Effector memory CD8-positive, alpha-beta T cell (primary cell): ENCODE measurements around the gene EIF4G3.

Experiments used
- ATAC-seq: fragments of 150-1000 bp; cut with Tn5 transposase; replicated peaks from 2 replicates; pipeline ENCODE4 v1.10.0; 2021; ENCODE audit warnings: mild to moderate bottlenecking, moderate library complexity
- DNase-seq, 3 experiments: peaks; one replicate each; pipeline ENCODE4 v3.0.0; 2021
- H3K27ac Mint-ChIP-seq, 2 donors: one replicate each; pipeline ENCODE4 v1.8.0; 2022; ENCODE audit warnings: mild to moderate bottlenecking in 2 of 2, mixed read lengths in 2 of 2, moderate library complexity in 2 of 2
- H3K27me3 Mint-ChIP-seq, 2 donors: one replicate each; pipeline ENCODE4 v1.8.0; 2022; ENCODE audit warnings: mixed read lengths in 2 of 2
- H3K36me3 Mint-ChIP-seq: one replicate; pipeline ENCODE4 v1.8.0; 2022; ENCODE audit warnings: mild to moderate bottlenecking, moderate library complexity, mixed read lengths; ENCODE audit not compliant: insufficient read depth
- H3K4me1 Mint-ChIP-seq, 2 donors: one replicate each; pipeline ENCODE4 v1.8.0; 2022; ENCODE audit warnings: low read depth in 2 of 2, mixed read lengths in 2 of 2
- H3K4me3 Mint-ChIP-seq, 2 donors: one replicate each; pipeline ENCODE4 v1.8.0; 2022; ENCODE audit warnings: mild to moderate bottlenecking in 2 of 2, mixed read lengths in 2 of 2, moderate library complexity in 2 of 2
- H3K9me3 Mint-ChIP-seq, 2 donors: one replicate each; pipeline ENCODE4 v1.8.0; 2022; ENCODE audit warnings: mixed read lengths in 2 of 2

Gene EIF4G3

DNA sequence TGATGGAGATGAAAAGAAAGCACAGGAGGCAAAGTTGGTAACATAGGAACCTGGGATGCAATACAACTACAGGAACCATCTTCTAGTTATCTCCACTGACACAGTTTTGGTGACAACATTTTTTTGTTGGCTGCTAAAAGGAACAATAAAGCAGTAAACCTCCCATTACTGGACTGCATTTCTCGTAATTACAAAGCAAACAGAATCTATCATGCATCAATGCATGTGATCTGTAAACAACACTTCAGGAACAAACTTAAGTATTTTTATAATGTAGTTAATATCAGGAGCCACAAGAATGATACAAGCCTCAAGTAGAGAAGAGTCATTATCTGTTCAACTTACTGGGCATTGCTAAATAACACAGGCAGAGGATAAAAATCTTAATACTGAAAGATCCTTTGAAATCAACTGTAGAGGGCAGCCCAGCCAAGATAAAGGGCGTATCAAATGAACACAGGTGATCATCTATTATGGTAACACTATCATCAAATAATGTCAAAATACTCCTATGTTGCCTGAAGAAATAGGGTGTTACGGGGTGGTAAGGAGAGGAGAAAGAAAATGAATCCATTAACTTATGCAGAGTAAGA, 193.3 kb downstream of the EIF4G3 start:
- H3K4me3 Mint-ChIP-seq = no peak overlapping the region
- DNase-seq (no peak), ATAC-seq (no peak)
- H3K27me3 Mint-ChIP-seq = no peaks in the 10 kb centered on the region
- peaks cover 7% of the 10 kb centered on the region for H3K36me3 Mint-ChIP-seq
- no peaks in the 10 kb centered on the region for H3K9me3 Mint-ChIP-seq
- peak overlapping the region in 1 of 2 donors; percentile 85 for H3K27ac Mint-ChIP-seq
- peaks cover 2 to 11% of the 10 kb centered on the region in 2 donors for H3K4me1 Mint-ChIP-seq

DNA sequence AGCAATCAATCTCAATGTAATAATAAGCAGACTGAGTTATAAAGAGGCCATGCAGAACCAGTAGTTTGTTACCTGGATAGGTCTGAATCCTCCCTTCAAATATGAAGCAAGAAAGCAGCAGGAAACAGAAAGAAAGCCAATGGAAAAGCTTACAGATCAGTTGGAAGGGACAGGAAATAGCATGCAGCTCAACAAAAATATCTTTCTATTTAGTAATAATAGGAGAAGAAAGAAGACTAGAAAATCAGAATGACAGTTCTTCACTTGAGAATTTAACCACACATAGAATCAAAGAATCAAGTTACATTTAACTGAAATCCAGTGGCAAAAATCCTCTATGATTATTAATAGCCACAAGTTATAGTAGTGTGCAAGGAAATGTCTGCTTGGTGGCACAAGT, 194.4 kb downstream of the EIF4G3 start:
- ATAC-seq = no peak
- H3K27ac Mint-ChIP-seq = peak overlapping the region in 1 of 2 donors; percentile 85
- peaks cover 2 to 11% of the 10 kb centered on the region in 2 donors for H3K4me1 Mint-ChIP-seq
- DNase-seq = no peak
- peaks cover 4% of the 10 kb centered on the region for H3K36me3 Mint-ChIP-seq
- no peaks in the 10 kb centered on the region for H3K9me3 Mint-ChIP-seq
- H3K27me3 Mint-ChIP-seq = no peaks in the 10 kb centered on the region
- H3K4me3 Mint-ChIP-seq = no peak overlapping the region

DNA sequence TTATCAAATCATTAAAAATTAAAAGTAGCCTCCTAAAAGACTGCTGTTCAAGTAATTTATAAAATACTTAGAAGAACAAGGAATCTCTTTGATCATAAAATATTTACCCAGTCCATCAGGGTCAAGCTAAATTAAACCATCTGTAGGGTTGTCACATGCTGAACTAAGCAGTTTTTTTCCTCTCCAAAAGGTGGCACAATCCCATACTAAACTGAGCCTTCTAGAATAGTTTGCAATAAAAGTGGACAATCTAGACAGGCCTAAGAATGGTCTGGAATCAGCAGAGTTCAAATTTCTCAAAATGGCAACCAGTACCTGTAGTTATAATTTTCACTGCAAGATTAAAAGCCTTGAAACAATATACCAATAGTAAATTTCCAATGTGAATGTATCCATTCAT, 194.8 kb downstream of the EIF4G3 start:
- Mint-ChIP-seq H3K27ac (peak overlapping the region in 1 of 2 donors; percentile 85), H3K9me3 (no peaks in the 10 kb centered on the region), H3K4me1 (peaks cover 2 to 11% of the 10 kb centered on the region in 2 donors), H3K4me3 (no peak overlapping the region), H3K36me3 (peaks cover 4% of the 10 kb centered on the region), H3K27me3 (no peaks in the 10 kb centered on the region)
- no peak for ATAC-seq
- DNase-seq = no peak

DNA sequence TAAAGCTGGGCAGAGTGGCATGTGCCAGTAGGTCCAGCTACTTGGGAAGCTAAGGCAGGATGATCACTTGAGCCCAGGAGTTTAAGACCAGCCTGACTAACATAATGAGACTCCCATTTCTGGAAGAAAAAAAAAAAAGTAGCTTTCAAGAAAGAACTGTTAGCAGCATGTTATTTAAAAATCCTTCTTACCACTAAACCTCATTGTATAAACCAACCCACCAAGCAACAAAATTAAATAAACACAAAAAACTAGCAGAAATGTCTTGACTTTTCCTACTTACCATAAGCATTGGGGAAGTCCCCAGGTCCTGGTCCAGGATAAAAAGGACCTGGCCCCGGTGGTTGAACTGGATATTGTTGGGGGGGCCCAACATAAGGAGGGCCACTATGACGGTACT, 196.6 kb downstream of the EIF4G3 start:
- H3K4me3 Mint-ChIP-seq = no peak overlapping the region
- H3K4me1 Mint-ChIP-seq = peaks cover 2 to 11% of the 10 kb centered on the region in 2 donors
- no peak for DNase-seq
- no peaks in the 10 kb centered on the region for H3K9me3 Mint-ChIP-seq
- no peak for ATAC-seq
- peaks cover 4% of the 10 kb centered on the region for H3K36me3 Mint-ChIP-seq
- no peaks in the 10 kb centered on the region for H3K27me3 Mint-ChIP-seq
- H3K27ac Mint-ChIP-seq = no peak overlapping the region

DNA sequence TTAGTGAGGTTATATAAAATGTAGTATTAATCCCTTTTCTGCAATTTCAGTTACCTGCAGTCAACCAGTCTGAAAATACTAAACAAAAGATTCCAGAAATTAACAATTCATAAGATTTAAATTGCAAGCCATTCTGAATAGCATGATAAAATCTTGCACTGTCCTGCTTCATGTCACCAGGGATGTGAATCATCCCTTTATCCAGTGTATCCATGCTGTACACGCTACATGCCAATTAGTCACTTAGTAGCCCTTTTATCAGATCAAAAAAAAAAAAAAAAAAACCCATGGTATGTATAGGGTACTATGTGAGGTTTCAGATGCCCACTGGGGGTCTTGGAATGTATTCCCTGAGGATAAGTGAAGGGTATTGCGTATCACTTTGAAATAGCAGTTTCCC, 198.3 kb downstream of the EIF4G3 start:
- Mint-ChIP-seq H3K4me1 (peaks cover 2 to 8% of the 10 kb centered on the region in 2 donors), H3K36me3 (peaks cover 7% of the 10 kb centered on the region)

DNA sequence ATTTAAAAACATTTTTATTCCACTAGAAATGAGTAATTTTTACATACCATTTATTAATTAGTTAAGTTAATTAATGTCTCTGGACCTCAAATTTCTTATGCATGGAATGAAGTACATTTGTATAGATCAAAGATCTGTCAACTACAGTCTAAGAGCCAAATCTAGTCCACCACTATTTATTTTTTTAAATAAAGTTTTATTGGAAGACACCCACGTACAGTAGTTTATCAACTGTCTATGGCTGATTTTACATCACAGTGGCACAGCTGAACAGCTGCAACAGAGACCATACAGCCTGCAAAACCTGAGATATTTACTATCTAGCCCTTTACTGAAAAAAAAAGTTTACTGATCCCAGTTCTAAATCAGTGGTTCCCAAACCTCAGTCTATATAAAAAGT, 201.0 kb downstream of the EIF4G3 start:
- Mint-ChIP-seq H3K4me3 (no peak overlapping the region), H3K9me3 (no peaks in the 10 kb centered on the region), H3K27ac (no peak overlapping the region), H3K36me3 (peaks cover 21% of the 10 kb centered on the region), H3K27me3 (no peaks in the 10 kb centered on the region), H3K4me1 (no peaks in the 10 kb centered on the region)
- no peak for DNase-seq
- no peak for ATAC-seq

More for the DNA sequence above, 198.3 kb downstream of the EIF4G3 start:
- ATAC-seq = no peak
- Mint-ChIP-seq H3K9me3 (no peaks in the 10 kb centered on the region), H3K27ac (no peak overlapping the region), H3K27me3 (no peaks in the 10 kb centered on the region), H3K4me3 (no peak overlapping the region)
- DNase-seq = no peak

DNA sequence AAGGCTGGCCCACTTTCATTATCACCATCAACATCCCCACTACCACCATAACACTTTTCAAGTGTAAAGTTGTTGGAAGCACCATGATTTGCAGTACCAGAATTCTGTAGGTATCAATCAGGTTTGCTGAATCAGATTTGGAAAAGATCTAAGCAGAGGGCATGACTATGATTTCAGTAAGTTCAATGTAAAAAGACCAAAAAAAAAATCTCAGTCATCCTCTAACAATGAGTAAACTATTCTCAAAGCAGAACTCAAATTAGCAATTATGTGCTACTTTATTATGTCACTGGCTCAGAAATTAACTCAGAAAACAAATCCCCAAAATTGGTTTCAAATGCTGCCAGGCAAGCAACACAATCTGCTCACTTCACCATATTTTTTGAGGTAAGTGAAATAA, 201.7 kb downstream of the EIF4G3 start:
- Mint-ChIP-seq H3K4me3 (no peak overlapping the region), H3K27ac (no peak overlapping the region), H3K27me3 (no peaks in the 10 kb centered on the region), H3K4me1 (no peaks in the 10 kb centered on the region), H3K9me3 (no peaks in the 10 kb centered on the region), H3K36me3 (peaks cover 26% of the 10 kb centered on the region)
- ATAC-seq = no peak
- no peak for DNase-seq

DNA sequence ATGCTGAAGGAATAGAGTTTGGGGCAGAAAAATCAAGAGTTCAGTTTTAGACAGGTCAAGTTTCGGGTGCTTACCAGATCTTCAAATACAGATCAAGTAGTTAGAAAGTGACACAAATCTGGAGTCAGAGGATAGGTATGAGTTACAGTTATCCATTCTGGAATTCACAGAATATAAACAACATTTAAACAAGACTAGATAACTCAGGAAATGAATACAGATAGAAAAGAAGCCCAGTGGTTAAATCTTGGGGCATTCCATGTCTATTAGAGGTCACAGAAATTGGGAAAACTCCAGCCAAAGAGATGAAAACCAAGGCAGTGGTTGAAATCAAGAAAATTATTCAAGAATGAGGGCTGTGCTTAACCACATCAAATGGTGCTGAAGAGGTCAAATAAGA, 202.6 kb downstream of the EIF4G3 start:
- Mint-ChIP-seq H3K4me1 (no peaks in the 10 kb centered on the region), H3K9me3 (no peaks in the 10 kb centered on the region), H3K36me3 (peaks cover 26% of the 10 kb centered on the region), H3K27me3 (no peaks in the 10 kb centered on the region), H3K4me3 (no peak overlapping the region), H3K27ac (no peak overlapping the region)
- DNase-seq = no peak
- ATAC-seq = no peak

DNA sequence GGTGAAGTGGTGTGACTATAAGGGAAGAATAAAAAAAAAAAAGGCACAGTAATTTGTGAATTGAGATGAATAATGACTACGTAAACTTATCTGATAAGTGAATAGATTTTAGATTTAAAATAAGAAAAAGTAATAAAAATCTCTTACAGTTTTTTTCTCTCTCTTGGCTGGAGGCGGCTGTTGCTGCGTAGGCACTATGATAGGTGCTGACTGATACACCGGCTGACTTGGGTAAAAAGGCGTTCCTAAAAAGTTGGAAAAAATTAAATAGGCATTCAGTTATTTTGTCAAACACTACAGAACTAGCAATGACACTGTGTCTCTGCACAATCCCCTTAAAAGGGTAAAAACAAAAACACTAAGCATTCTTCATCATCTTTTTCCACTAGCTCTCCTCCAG, 203.8 kb downstream of the EIF4G3 start:
- Mint-ChIP-seq H3K9me3 (no peaks in the 10 kb centered on the region), H3K36me3 (peaks cover 26% of the 10 kb centered on the region), H3K27ac (no peak overlapping the region), H3K27me3 (no peaks in the 10 kb centered on the region), H3K4me1 (no peaks in the 10 kb centered on the region), H3K4me3 (no peak overlapping the region)
- DNase-seq (no peak), ATAC-seq (no peak)

DNA sequence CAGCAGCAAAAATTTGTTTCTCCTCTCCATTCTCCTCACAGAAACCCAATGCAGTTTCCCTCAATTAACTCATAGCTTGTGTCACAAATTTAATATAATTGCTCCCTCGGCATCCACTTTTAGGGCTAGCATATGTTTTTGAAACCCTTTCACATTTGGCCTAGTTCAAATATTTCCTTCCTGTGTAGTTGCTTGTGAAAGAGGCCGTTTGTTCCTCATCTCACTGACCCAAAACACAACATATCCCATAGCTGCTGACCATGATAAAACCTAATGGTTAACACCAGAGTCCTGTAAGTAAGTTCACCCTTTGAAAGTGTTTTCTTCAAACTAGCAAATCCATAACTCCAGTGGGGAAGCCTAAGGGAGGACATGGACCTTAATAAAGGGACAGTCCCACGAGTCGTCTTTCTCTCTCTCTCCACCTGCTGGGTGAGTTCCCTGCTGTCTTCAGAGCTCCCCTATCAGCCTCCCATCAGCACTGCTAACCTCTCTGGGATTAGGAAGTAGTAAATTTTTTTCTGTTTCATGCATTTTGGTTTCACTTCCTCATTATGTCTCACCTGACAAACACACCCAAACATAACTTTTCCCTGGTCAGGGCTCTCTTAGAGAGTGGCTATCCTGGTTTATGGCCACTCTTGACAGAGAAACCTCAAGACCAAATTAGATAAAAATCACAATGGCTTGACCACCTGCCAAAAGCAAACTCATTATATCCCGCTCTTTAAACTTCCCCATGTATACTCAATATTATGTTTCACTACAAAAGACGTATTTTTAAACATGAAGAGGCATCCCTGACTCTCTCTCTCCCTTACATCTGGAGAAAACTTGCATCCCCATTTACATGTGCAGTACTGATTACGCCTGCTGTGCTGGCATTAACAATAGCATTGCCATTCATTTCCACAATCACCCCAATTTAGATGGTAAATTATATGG, 211.9 kb downstream of the EIF4G3 start:
- Mint-ChIP-seq H3K27me3 (no peaks in the 10 kb centered on the region), H3K4me1 (peaks cover 0 to 4% of the 10 kb centered on the region in 2 donors), H3K27ac (peak overlapping the region in 1 of 2 donors; percentile 50), H3K4me3 (no peak overlapping the region), H3K9me3 (no peaks in the 10 kb centered on the region), H3K36me3 (peaks cover 3% of the 10 kb centered on the region)
- DNase-seq (no peak), ATAC-seq (no peak)

DNA sequence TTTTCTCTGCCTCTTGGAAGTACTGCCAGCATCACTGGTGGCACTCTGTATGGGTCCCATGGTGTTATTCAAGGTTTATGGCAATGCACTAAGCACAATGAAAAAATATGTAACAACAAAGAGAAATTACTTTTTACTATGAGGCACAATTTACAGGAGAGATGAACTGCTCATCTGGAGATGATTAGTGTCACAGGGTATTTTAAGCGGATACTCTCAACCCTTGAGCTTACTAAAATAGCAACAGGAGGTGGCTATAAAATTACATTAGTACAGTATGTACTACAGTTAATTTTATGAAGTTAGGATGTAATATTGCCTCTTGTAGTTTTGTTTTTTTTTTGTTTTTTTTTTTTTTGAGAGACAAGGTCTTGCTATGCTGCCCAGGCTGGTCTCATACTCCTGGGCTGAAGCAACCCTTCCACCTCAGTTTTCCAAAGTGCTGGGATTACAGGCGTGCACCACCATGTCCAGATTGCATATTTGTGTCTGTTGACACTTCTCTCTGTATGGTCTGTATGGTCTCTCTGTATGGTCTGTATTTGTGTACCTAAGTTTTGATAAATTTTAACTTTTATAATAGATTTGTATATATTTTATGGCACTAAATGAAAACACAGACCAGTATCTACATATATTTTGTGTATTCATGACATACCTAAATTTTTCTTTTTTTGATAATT, 214.0 kb downstream of the EIF4G3 start:
- H3K4me1 Mint-ChIP-seq = peaks cover under 1 to 6% of the 10 kb centered on the region in 2 donors
- H3K27ac Mint-ChIP-seq = no peak overlapping the region
- peaks cover 3% of the 10 kb centered on the region for H3K36me3 Mint-ChIP-seq
- no peak overlapping the region for H3K4me3 Mint-ChIP-seq
- no peaks in the 10 kb centered on the region for H3K27me3 Mint-ChIP-seq
- DNase-seq (no peak), ATAC-seq (no peak)
- H3K9me3 Mint-ChIP-seq = no peaks in the 10 kb centered on the region

DNA sequence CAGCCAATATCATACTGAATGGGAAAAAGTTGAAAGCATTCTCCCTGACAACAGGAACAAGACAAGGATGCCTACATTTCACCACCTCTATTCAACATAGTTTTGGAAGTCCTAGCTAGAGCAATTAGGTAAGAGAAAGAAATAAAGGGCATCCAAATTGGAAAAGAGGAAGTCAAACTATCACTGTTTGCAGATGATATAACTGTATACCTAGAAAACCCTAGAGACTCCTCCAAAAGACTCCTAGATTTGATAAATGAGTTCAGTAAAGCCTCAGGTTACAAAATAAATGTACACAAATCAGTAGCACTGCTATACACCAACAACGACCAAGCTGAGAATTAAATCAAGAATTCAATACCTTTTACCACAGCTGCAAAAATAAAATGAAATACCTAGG, 218.3 kb downstream of the EIF4G3 start:
- Mint-ChIP-seq H3K27ac (no peak overlapping the region), H3K9me3 (no peaks in the 10 kb centered on the region), H3K4me3 (no peak overlapping the region), H3K27me3 (no peaks in the 10 kb centered on the region), H3K36me3 (peaks cover 3% of the 10 kb centered on the region), H3K4me1 (peaks cover 3 to 5% of the 10 kb centered on the region in 2 donors)
- ATAC-seq = no peak
- no peak for DNase-seq

DNA sequence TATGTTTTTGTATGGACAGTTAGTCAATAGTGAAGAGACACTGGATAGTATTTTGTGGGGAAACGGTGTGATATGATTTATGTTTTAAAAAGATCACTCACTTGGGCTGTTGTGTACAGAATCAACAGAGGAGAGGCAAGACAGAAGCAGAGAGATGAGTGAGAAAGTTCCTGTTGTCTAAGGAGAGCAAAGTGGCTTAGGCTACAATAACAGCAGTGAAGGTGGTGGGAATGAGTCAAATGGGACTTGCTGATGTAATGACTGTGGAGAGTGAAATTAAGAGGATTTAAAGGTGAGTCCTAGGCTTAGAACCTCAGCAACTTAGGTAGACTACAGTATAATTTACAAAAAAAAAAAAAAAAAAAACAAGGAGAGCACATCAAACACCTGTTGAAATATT, 220.4 kb downstream of the EIF4G3 start:
- H3K27me3 Mint-ChIP-seq = no peaks in the 10 kb centered on the region
- H3K9me3 Mint-ChIP-seq = no peaks in the 10 kb centered on the region
- peak overlapping the region in 1 of 2 donors; percentile 1 for H3K27ac Mint-ChIP-seq
- no peak for ATAC-seq
- peaks cover 3 to 5% of the 10 kb centered on the region in 2 donors for H3K4me1 Mint-ChIP-seq
- no peak for DNase-seq
- H3K36me3 Mint-ChIP-seq = peaks cover 8% of the 10 kb centered on the region
- no peak overlapping the region for H3K4me3 Mint-ChIP-seq
